ENCODE results near the gene ARMC9. TPM values are rescaled to one million over a fixed set of nuclear protein-coding genes. Genes with fewer than 3 reads are reported as not detected.

The ARMC9 gene
- total and polyA plus RNA-seq, 2 of the 13 experiments (the other 11 are each of a cell fraction or from before 2014, with no cell fraction given): 9.1 to 12.8 TPM

GRCh38 chr2:231187736-231188505, 10.5 kb upstream of the ARMC9 start (continued):
- TF ChIP-seq ZBTB49 (CRISPR knock-in tag; IDR thresholded peaks at IDR 0.05; ENCODE audit: borderline replicate concordance): no peak
- no peak for TF ChIP-seq MBNL3 (CRISPR knock-in tag; conservative IDR thresholded peaks at IDR 0.05)
- no peak for TF ChIP-seq NFE2 (CRISPR knock-in tag; IDR thresholded peaks at IDR 0.05)
- TF ChIP-seq REL (CRISPR knock-in tag; conservative IDR thresholded peaks at IDR 0.05): no peak
- TF ChIP-seq MXD1 (CRISPR knock-in tag; IDR thresholded peaks at IDR 0.05): 0 out of 2 replicates have a peak, but pooled peaks have one; percentile 31
- TF ChIP-seq FOSL1 (CRISPR knock-in tag; IDR thresholded peaks at IDR 0.05; ENCODE audit: borderline replicate concordance): no peak
- TF ChIP-seq TFDP1 (CRISPR knock-in tag; IDR thresholded peaks at IDR 0.05; ENCODE audit: borderline replicate concordance): peak; percentile 44; the same call in 1 of the 2 replicates
- no peak for TF ChIP-seq ZNF768 (CRISPR knock-in tag; IDR thresholded peaks at IDR 0.05)
- TF ChIP-seq ZBTB40 (IDR thresholded peaks at IDR 0.05): no peak
- TF ChIP-seq ZBTB40 (CRISPR knock-in tag; IDR thresholded peaks at IDR 0.05): no peak
- TF ChIP-seq CBX1 (IDR thresholded peaks at IDR 0.05; ENCODE audit: low read depth): no peak
- TF ChIP-seq PCBP2 (optimal IDR thresholded peaks at IDR 0.05; ENCODE audit: low read depth, low read length, poor library complexity, severe bottlenecking): no peak
- no peak for TF ChIP-seq RFX1 (IDR thresholded peaks at IDR 0.05)
- TF ChIP-seq RARG (CRISPR knock-in tag; IDR thresholded peaks at IDR 0.05; ENCODE audit: low read depth): no peak
- TF ChIP-seq NFE2L1 (CRISPR knock-in tag; IDR thresholded peaks at IDR 0.05; ENCODE audit: borderline replicate concordance): no peak
- no peak for TF ChIP-seq MTF2 (CRISPR knock-in tag; IDR thresholded peaks at IDR 0.05; ENCODE audit: borderline replicate concordance)

All from HepG2 (cell line).